NB4 (cell line): Measurements from ENCODE around the gene RYR3.
"Not testable (repeated sequence)": the region's sequence is repeated elsewhere in the genome, so short reads cannot be mapped to it uniquely, and the experiment has no call there.

Experiments used
- DNase-seq: peaks from one replicate; pipeline ENCODE4 v3.0.0; 2010; ENCODE audit warnings: low read depth
- H3K4me3 ChIP-seq: one replicate; pipeline ENCODE4 v1.5.1; 2011; ENCODE audit warnings: mild to moderate bottlenecking, low read depth, low read length, moderate library complexity
- CTCF ChIP-seq: IDR thresholded peaks from one replicate; pipeline ENCODE4 v1.5.1; 2012; ENCODE audit warnings: low read depth, low read length
- MAX ChIP-seq: IDR thresholded peaks from 2 replicates; pipeline ENCODE4 v1.6.1; 2011; ENCODE audit warnings: low read depth, low read length
- MYC ChIP-seq: IDR thresholded peaks from 2 replicates; pipeline ENCODE4 v1.6.1; 2011; ENCODE audit warnings: low read depth, low read length
- POLR2A ChIP-seq: IDR thresholded peaks from 2 replicates; pipeline ENCODE4 v1.6.1; 2011; ENCODE audit warnings: mild to moderate bottlenecking; ENCODE audit not compliant: insufficient read length; ENCODE audit errors: extremely low read depth

Gene RYR3

GRCh38 chr15:33565094-33565493, 254.3 kb downstream of the RYR3 start:
- TF ChIP-seq MYC = no peak
- no peak for TF ChIP-seq CTCF
- no peak for TF ChIP-seq POLR2A
- TF ChIP-seq MAX = no peak
- DNase-seq = no peak

GRCh38 chr15:33567652-33568051, 256.9 kb downstream of the RYR3 start:
- DNase-seq = no peak
- TF ChIP-seq POLR2A (no peak), MYC (no peak), CTCF (no peak), MAX (no peak)
- H3K4me3 ChIP-seq = no peak overlapping the region

More at GRCh38 chr15:33565094-33565493, 254.3 kb downstream of the RYR3 start:
- H3K4me3 ChIP-seq = no peak overlapping the region

- H3K4me3 ChIP-seq = no peak overlapping the region
- DNase-seq = no peak
- TF ChIP-seq CTCF (no peak), MAX (no peak), POLR2A (no peak), MYC (no peak)
Measured at GRCh38 chr15:33569036-33569435, 258.3 kb downstream of the RYR3 start.

- not testable (repeated sequence) for DNase-seq, H3K4me3 ChIP-seq
Measured at GRCh38 chr15:33577911-33578310, 267.1 kb downstream of the RYR3 start.

GRCh38 chr15:33580526-33580925, 269.8 kb downstream of the RYR3 start:
- TF ChIP-seq MYC = no peak
- TF ChIP-seq POLR2A = no peak
- no peak for TF ChIP-seq MAX
- no peak for TF ChIP-seq CTCF
- no peak overlapping the region for H3K4me3 ChIP-seq
- DNase-seq = no peak

GRCh38 chr15:33581032-33581431, 270.3 kb downstream of the RYR3 start:
- TF ChIP-seq CTCF (no peak), MYC (no peak), POLR2A (no peak), MAX (no peak)
- no peak for DNase-seq
- H3K4me3 ChIP-seq = no peak overlapping the region
